GM21786 (cell line): Measurements from ENCODE around the gene CCT5.
"Not testable (repeated sequence)": the region's sequence is repeated elsewhere in the genome, so short reads cannot be mapped to it uniquely, and the experiment has no call there.

Experiments
- ATAC-seq: cut with Tn5 transposase; IDR thresholded peaks from one replicate; pipeline ENCODE4 v1.9.1; 2021; ENCODE audit not compliant: unreplicated experiment

CCT5 gene

DNA sequence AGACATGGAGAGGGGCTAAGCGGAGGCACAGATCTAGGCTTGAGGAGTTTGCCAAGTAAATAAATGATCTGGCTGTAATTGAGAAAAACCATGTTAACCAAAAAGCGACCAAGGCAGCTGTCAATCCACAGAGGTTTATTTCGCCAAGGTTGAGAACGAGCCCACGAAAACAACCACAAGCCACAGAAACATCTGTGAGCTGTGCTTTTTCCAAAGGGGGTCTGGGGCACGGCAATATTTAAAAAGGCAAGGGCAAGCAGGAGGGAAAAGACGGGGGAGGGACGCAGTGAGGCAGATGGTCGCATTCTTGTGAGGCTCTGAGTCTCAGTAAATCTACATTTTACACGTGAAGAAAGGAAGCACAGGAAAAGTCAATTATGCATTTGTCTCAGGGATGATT lies 25.4 kb downstream of the CCT5 start:
- ATAC-seq, result no peak

DNA sequence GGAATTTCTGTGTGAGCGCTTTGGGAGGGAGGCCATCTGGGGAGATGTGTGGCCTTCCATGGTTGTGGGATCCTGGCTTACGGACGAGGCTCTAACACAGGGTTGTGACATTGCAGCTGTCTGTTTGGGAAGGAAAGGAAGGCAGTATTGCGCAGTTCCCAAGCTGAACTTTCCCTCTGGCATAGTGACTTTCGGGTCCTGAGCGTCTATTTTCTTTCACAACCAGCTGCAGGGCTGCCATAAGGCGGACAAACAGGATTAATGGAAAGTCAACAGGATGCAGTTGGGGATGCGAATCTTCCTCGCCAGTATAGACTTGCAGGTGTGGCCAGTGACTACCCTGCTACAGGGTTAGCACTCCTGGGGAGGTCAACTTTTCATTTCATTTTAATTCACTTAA lies 25.9 kb downstream of the CCT5 start:
- ATAC-seq, result no peak

DNA sequence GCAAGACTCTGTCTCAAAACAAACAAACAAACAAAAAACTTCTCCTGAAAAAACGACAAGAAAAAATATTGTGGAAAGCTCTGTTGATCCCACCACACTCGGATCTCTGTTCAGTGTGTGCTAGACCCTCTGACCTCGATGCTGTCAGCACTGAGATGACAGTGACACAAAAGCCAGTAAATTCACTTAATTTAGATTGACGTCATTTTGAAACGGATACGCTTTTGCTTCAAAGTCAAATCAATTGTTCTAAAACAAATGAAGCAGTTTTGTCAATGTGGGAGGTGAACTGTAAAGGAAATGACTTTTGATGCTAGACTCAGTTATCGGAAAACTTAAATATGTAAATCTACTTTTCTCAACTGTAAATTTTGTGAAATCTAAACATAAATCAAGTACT lies 26.6 kb downstream of the CCT5 start:
- ATAC-seq, result no peak

- ATAC-seq, result no peak
Measured at GRCh38 chr5:10277773-10278630, 27.9 kb downstream of the CCT5 start.

DNA sequence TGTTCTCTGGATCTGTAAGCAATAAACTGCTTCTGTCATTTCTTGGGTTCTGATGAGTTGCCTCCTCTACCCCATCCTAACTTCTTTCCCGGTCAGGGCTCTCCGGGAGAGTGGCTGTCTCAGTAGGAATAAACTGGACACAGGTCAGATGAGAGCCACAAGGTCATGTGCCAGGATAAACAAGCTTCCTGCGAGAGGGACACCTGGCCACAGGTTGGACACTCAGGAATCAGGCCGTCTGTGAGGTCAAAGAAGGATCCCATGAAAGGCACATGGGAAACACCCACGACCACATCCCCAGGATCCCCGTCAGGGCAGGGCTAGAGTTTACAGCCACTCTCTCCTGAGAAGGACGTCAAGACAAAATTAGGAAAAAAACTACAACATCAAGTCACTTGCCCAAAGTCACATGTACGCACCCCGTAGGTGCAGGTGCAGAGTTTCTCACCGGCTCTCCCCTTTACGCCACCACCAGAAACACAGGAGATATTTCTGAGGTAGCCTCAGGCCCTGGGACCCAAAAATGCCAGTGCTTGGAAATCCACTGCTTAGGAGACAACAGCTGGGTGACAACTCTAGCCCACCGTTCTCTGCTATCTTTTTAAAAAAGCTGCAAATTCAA lies 28.7 kb downstream of the CCT5 start:
- no peak for ATAC-seq

DNA sequence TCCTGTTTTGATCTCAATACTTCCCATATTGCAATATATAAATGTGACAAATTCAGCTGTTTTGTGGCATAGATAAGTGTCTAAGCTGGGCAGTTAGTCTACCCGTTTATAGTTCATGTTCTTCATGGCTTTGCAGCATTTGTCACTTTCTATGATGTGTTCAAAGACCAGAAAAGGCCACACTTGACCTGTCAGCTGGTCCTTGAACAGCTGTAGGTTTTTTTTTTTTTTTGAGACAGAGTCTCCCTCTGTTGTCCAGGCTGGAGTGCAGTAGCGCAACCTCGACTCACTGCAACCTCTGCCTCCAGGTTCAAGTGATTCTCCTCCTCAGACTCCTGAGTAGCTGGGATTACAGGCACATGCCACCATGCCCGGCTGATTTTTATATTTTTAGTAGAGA lies 29.2 kb downstream of the CCT5 start:
- ATAC-seq, result no peak

- ATAC-seq, result no peak
Measured at GRCh38 chr5:10279925-10280720, 30.0 kb downstream of the CCT5 start.

- ATAC-seq, result peak; percentile 92
Measured at GRCh38 chr5:10283927-10284635, 34.0 kb downstream of the CCT5 start.

GRCh38 chr5:10285362-10285761 lies 35.3 kb downstream of the CCT5 start:
- ATAC-seq, result not testable (repeated sequence)

DNA sequence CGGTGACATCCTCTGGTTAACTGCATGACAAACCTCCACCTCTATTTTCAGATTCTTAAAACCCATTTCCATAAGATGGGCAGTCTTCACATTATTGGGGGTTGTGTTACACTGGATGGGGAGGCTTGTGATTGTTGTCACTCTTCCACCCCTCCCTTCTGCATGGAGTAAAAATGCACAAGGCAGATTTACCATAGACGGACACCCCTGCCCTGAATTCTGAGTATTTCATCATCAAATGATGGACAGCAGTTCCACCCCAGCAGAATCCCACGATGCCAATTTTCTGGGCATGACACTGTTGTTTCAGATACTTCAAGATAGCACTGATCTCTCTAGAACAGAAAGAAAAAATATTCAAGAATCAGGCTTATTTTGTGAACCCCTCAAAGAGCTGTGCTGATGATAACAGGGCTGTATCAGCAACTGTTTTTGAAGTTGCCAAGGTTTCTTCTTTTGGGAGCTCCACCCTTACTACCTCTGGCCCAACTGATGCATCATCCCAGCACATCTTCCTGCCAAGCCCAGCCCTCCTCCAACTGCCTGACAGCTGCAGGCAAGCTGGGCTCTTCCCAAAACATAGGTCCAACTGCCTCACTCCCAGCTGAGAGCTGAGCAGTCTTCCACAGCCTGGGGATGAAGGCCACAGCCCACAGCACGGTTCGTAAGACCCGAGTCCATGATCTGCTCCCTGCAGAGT lies 36.2 kb downstream of the CCT5 start:
- ATAC-seq, result no peak

GRCh38 chr5:10286862-10287227 lies 36.8 kb downstream of the CCT5 start:
- no peak for ATAC-seq

GRCh38 chr5:10288592-10289219 lies 38.6 kb downstream of the CCT5 start:
- ATAC-seq, result peak; percentile 46

DNA sequence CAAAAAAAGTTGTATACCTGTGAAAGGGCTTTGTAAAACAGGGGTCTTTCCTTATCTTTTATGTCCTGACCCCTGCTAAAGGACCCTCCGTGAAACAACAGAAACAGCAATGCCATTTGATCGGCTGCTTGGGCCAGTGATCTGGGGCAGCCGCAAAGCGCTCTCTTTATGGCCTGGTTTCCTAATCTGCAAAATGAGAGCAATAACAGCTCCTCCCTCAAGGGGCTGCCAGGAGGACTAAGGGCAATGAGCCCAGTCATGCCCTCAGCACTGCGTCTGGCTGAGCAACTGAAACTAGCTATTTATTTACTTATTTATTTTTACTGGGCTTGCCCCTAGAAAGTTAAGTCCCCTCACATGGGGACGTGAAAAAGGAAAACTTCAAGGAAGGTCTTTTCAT lies 39.3 kb downstream of the CCT5 start:
- ATAC-seq, result no peak

- ATAC-seq, result no peak
Measured at GRCh38 chr5:10289991-10290390, 39.9 kb downstream of the CCT5 start.

GRCh38 chr5:10290438-10290837 lies 40.4 kb downstream of the CCT5 start:
- no peak for ATAC-seq

DNA sequence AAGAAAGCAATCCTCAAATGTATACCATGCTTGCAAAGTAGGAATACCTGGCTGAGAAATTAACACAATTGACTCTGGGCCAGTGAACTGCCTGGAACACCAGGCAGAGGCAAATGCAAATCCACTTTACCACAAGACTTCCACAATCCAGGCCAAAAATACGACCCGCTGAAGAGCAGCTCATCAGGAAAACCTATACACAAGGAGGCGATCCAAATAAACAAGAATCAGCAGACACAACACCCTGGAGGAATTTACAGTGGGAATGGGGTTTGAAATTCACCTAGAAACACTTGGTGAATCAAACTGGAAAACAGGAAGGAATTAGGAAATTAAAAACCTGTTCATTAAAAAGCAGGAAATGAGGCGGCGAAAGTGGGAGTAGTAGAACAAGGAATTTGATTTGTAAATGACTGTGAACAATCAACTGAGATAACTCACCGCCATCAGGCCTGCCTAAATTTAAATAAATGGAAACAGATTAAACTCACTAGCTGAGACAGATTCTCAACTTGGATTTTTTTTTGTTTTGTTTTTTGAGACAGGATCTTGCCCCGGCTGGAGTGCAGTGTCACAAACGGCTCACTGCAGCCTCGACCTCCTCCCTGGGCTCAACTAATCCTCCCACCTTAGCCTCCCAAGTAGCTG lies 41.7 kb downstream of the CCT5 start:
- no peak for ATAC-seq

- ATAC-seq, result no peak
Measured at GRCh38 chr5:10293907-10294662, 44.0 kb downstream of the CCT5 start.

- ATAC-seq, result no peak
Measured at GRCh38 chr5:10295619-10296326, 45.7 kb downstream of the CCT5 start.
